GM21367 (cell line): ENCODE data around the gene NUP62.

ENCODE experiments used
- ATAC-seq: cut with Tn5 transposase; IDR thresholded peaks from one replicate; pipeline ENCODE4 v1.9.1; 2021; ENCODE audit not compliant: unreplicated experiment

The NUP62 gene

DNA sequence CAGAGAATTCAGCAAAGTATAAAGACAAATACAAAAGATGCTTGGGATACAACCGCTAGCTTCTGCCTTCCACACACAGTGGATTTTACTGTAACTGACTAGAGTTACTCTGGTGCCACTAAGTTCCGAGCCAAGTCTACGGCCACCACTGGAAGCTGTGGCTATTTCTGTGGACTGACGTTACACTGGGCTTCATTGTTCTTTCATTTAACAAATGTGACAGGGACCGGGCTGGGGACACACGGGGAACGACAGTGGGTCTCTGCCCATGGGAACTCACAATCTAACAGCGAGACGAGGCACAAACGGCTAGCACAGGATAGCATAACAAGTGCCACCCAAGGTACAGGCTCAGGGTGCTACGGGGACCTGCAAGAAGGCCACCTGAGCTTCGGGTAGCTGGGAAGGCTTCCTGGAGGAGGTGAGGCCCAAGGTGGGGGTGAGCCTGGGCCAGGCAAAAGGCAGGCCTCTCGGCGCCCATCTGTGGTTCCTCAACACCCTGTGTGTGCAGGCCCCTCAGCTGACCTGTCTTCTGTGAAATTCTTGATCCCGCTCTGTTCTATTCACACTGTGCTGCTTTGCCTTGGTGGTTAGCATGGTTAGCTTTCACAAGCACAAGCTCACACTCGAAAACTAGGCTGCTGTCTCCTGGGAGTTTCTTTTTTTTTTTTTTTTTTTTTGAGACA lies 22.3 kb downstream of the NUP62 start:
- ATAC-seq = no peak

DNA sequence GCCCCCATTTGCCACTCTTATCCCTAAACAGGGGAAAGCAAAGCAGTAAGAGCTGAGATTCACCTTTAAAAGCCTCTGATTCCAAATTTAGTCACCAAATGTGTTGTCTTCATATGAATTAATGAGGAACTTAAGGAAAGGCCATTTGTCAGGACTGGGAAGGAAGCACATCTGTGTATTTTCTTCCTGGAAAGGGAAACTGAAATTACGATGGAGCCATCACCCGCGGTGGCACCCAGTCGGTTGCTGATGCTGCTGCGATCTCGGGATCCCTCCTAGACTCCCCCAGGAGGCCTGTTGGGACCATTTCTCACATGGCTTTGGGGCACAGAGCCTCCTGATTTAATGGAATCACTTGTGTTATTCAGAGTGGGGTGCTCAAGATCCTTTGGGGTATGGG lies 25.2 kb downstream of the NUP62 start:
- ATAC-seq = no peak

DNA sequence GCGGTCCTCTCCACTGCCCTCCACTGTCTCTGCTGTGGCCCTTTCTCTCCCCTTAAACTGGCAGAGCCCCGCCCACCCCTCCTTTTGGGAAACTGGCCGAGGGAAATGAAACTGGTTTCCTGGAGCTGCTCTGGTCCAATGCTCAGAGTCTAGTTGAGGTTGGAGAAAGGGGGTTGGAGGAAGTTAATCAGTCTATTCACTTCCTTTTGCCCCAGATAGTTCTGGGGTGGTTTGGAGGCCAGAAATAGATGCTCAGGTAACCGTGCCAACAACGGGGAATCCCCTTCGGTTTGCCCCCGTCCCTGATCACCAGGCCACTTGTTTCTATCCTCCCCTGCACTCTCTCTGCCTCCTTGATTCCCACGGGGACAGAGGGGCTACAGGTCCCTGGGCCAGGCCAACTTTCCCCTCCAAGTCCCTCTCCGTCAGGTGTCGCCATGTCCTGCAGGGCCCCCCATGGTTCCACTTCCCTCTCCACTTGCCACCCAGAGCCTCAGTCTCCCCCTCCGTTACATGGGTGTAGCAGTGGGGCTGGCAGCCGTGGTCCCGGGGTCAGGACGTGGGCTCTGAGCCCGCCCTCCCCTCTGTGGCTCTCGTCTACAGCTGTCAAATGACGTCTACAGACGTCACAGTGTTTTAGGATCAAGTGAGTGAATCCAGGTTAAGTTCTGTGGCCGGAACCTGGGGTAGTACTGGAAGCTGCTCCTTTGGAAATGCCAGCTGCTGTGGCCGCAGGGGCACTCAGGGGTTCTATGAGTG lies 32.3 kb downstream of the NUP62 start, which contains the start of gene IL4I1:
Gene IL4I1 (minus strand): TSS at position 25 of the 759 bp plus-strand sequence. CDS start 727 bp downstream, outside the sequence.
- ATAC-seq = peak; percentile 52

DNA sequence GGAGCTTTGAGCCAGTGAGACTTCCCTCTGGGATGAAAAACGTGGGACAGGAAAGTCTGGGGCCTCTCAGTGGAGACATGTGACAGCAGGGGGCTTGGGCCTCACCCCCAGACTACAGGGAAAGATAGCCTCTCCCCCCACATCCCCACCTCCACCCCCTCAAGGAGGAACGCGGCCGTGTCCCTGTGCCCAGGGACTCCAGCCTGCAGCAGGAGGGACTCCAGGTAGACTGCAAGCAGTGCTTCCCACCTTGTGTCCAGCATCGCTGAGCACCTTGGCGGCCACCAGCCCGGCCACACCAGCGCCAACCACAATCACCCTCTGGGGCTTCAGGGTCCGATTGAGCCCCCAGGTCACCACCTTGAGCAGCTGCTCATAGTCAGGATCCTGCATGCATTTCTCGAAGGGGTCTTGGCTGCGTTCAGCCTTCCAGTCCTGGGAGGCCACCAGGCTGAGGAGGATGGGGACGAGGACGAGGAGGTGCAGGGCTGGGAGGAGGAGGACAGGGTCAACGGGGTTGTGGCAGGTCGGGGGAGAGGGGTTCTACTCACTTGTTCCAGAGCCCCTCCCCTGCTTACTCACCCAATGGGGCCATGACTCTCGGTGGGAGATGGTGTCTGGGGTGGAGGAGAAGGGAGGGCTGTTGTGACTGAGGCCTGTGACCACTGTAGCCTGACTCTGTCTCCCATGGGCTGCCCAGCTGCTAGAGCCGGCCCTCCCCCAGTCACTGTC lies 33.6 kb downstream of the NUP62 start:
- ATAC-seq = no peak

DNA sequence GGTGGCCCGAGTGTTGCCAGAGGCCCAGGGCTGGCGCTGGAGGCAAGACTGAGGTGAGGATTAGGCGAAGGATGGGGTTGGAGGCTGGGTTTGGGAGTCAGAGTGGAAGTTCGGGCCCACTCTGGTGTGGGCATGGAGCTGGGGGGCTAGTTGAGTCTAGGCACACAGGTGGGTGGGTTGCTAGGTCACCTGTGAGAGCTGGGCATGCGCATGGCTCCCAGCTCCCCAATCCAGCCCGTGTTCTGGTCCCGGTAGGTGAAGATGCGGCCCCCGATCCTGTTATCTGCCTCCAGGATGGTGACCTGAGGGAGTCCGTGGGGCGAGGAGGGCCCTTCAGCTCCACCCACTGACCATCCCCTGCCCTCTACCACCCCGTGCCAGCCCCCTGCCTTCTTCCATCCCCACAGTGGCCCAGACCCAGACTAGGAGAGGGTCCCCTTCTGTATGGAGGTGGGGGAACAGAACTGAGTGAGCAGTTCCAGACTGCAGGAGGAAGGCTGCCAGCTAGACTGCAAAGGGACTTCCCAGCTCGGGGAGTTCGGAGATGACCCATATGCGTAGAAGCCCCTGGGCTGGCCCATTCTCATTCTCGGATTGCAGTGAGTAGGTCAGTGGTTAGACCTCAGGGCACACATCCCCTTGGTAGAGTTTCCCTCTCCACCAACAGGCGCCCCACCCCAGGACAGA lies 34.3 kb downstream of the NUP62 start:
- no peak for ATAC-seq

DNA sequence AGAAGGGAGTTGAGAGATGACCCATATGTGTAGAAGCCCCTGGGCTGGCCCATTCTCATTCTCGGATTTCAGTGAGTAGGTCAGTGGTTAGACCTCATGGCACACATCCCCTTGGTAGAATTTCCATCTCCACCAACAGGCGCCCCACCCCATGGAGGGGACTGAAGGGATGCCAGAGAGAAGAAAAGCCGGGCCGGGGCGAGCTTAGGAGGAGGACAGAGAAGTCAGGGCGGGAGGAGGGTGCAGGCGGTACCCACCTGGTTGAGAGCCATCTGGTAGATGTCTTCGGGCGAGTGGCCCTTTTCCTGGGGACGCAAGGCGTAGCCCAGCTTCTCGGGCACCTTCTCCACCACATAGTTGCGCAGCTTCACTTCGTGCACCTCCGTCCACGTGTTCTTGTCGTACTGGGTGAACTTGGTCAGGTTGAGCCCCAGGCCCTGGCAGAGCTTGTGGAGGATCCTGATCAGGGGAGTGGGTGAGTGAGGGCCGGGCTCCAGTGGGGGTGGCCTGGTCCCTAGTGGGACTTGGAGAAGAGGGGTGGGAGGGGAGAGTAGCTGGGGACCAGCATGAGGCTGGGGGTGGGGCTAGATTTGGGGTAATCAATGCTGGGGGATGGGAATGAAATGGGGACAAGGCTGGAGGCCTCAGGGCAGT lies 35.2 kb downstream of the NUP62 start:
- no peak for ATAC-seq

DNA sequence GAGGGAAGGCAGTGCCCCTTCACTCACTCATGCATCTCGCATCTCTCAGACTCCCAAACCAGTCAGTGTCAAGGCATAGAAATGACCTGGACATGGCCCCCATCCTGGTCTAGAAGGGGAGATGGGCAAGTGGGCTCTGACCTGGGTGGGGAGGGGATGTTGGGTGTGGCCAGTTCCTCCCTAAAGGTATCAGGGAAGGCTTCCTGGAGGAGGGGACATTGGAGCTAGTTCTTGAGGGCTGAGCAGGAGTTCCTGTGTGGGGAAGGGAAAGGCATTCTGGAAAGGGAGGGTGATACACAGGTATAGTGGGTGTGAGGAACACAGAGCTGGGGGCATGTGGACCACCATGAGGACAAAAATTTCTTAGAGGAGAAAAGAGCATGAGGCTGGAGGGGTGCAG lies 36.6 kb downstream of the NUP62 start:
- ATAC-seq = no peak

DNA sequence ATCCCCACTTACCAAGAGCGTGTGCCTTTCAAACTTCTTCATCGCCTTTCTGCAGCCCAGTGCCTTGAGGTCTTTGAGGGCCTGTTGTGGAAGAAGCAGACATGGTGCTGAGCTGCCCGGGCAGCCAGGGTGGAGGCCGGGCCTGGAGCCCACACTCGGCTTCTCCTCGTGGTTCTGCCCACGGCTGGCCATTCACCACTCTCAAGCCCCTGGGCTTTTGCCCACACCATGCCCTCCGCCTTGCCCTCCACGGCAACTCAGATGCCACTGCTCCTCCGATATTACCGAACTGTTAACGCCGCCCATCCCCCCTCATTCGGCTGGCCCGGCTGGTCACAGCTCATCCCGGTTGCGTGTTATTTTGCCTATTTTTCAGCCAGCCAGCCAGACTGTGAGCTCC lies 37.9 kb downstream of the NUP62 start:
- no peak for ATAC-seq

DNA sequence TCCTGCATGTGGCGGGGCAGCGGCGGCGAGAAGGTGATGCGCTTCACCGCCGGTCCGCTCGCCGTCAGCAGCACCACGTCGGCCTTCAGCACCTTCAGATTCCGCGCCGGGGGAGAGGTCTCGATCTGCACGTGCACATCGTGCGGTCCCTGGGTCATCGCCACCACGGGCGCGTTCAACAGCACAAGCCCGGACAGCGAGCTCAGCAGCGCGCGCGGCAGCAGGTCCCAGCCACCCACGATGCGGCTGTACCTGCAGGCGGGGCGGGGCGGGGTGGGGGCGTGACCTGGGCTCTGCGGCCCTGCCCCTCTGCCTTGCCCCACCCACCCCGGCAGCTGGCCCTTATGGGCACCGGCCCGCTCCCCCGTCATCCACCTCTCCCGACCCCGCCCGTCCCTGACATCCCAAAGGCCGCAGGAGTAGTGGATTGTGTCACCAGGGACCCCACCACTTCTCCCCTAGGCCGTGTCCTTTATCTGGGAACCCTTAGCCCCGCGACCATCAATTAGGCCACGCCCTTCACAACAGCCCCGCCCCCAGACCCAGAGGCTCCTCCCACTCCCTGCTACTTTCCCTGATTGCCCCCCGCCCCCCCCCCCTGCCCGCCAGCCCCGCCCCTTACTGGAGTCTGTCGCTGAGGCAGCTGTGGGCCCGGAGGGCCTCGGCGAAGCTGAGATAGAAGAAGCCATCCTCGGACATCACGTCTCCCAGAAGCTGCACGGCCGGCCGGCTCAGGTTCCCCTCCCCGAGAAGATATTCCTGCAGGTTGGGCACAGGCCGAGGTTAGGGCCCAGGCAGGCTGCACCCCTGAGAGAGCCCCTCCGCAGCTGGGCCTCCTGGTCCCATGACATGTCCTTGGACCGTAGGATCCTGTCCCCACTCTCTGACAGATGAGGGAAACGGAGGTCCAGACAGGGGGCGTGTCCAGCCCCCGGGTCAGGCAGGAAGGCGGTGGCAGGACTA lies 38.7 kb downstream of the NUP62 start:
- ATAC-seq = no peak

DNA sequence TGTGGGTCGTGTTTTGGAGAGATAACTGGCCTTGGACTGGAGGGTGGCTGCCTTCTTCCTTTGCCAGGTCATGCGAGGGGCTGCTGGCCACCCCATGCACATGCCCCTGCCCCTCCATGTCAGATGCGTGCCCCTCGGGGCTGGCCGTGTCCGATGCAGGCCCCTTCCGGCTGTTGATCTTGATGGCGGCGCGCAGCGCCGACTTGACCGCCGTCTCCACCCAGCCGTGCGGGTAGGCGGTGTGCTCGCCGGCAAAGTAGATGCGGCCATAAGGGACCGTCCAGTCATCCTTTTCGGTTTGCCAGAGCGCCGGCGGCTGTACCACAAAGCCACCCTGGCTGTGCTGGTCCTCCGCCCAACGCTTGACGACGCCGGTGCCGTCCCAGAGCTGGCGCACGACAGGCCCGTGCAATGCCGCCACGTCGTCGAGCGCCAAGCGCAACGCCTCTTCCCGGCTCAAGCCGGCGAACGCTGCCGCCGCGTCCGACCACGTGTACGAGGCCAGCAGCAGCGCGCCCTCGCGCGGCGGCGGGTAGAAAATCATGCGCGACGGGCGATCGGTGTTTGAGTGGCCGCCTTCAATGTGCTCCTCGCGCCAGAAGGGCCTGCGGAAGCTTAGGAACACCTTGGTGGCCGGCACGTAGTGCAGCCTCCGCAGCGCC lies 39.5 kb downstream of the NUP62 start:
- no peak for ATAC-seq

DNA sequence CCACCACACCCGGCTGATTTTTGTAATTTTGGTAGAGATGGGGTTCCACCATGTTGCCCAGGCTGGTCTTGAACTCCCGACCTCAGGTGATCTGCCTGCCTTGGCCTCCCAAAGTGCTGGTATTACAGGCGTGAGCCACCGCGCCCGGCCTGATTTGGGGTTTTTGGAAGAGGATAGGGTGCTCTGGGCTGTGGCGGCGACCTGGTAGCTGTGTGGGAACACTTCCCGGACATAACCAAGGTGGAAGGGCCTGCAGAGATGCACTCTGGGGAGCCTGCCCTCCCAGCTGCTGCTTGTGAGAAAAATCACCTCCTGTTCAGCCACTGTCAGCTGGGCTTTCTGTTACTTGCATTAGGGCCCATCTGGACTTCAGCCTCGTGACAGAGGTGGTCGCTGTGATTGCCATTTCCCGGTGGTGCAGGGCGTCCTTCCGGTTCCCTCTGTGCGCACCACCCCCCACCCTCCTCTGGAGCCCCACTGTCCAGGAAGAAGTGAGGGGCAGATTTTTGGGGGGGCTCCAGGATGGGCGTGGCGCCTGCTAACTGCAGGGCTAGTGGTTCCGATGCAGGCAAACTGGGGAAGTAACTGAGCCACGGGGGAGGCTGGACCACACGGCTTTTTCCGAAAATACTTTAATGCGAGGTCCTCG lies 40.1 kb downstream of the NUP62 start:
- ATAC-seq = no peak

DNA sequence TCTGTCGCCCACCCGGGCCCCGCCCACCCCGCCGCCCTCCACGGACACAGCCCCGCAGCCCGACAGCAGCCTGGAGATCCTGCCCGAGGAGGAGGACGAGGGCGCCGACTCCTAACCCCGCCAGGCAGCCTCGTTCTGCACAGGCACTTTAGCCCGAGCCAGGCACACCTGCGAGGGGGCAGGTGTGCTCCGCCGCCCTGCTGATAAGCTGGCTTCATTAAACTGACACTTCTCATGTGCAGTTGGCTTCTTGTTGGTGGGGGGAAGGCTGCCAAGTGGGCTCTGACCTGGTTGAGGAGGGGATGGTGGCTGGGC lies 40.8 kb downstream of the NUP62 start:
- ATAC-seq = no peak

DNA sequence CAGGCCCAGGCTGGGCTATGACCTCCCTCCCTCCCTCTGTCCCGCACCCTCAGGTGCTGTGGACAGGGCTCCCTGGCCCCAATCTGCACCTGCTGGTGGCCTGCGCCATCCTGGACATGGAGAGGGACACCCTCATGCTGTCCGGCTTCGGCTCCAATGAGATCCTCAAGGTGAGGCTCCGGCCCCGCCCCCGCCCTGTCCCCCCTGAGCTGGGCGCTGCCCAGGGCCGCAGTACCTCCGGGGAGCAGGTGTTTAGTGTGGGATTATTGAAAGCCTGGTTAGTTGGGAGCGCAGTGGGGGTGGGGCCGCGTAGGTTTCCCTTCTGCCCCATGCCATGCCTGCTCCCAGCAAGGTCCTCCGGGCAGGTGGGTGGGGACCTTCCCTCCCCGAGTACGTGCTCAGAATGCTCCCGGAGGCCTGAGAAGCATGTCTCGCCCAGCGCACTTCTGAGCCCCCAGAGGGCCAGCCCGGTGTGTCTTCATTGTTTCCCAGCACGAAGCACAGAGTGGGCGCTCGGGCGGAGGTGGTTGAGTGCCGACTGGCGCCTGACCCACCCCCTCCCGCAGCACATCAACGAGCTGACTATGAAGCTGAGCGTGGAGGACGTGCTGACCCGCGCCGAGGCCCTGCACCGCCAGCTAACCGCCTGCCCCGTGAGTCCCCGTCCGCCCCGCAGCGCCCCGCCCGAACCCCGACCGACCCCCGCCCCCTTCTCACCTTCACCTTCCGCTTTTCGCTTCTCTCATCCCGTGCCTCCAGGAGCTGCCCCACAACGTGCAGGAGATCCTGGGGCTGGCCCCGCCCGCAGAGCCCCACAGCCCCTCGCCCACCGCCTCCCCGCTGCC lies 41.4 kb downstream of the NUP62 start:
- ATAC-seq = no peak

DNA sequence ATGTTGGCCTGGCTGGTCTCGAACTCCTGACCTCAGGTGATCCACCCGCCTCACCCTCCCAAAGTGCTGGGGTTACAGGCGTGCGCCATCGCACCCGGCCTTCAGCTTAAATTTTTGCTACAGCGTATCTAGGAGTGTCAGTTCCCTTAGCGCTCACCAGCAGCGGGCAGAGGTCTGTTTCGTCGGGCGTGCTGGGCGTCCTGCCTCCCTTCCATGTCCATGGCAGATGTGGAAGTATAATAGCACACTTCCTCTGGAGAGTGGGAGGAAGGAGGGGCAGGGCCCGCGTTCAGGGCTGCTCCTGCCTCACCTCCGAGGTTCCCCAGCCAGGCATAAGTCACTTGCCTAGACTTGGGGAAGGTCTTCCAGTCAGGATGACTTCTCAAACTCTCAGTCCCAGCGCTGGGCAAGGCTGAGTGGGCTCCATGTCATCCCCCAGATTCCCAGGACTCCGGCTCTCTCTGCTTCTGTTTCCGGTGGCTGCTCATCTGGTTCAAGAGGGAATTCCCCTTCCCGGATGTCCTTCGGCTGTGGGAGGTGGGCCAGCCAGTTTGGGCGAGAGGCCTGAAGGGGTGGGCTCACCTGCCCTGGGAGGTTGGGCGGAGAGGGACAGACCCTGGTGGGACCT lies 42.2 kb downstream of the NUP62 start:
- no peak for ATAC-seq

DNA sequence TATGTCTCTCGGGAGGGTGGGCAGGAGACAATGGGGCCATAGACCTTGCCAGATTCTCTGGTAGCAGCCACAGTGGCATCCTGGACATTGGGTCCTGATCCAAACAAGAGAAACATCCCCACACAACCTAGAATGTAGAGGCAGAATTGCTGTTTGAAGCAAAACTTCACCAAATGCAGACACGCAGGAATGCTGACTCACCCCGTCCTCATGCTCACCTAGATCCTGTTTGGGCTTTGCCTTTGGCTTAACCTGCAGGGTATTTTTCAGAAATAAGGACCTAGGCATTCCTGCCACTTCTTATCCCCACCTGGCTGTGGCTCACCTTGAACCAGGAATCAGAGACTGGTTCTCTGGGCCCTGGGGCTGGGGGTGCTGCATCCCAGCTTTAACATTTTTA lies 44.5 kb downstream of the NUP62 start:
- ATAC-seq = no peak

DNA sequence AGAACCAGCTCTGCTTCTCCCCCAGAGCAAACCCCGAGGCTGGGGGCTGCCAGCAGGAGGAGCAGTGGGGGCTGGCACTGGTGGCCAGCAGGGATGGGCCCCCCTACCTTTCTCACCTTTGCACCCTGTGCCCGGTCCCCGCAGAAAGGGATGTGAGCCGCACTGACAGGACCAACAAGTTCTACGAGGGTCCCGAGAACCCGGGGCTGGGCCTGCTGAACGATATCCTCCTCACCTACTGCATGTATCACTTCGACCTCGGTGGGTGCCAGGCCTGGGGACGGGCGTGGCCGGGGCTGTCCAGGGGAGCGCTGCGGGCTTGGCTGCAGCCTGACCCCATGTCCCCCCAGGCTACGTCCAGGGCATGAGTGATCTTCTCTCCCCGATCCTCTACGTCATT lies 45.2 kb downstream of the NUP62 start:
- no peak for ATAC-seq

DNA sequence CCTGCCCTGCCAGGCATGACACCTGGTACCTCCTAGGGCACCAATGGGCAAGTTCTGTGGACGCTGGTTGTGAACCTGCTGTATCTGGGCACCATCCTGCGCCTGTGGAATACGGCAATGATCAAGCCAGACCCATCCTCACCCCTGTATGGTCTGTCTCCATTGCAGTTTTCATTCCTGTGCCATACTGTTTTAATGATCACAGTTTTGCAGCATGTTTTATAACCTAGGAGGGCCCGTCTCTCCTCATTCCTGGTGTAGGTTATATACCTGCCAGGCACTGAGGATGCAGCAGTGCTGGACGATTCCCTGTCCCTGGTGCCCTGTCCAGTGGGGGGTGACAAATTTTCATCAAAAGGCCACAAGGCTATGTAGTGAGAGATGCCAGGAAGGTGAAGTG lies 46.2 kb downstream of the NUP62 start:
- ATAC-seq = no peak
